ENCODE results near the gene WRAP73. TPM values are rescaled to one million over a fixed set of nuclear protein-coding genes. Genes with fewer than 3 reads are reported as not detected.

The WRAP73 gene
- total RNA-seq, 3 donors from 2014 or later (not counting 1 experiment from before 2014, with no cell fraction given): 27.8 to 35.4 (median 30.1) TPM

GRCh38 chr1:3599816-3600215 is 50.1 kb downstream of the WRAP73 start:
- intact Hi-C loops (cut with micrococcal nuclease): no loop called here
- peak overlapping the region; percentile 76 to 93 for H3K27ac Mint-ChIP-seq
- ATAC-seq: peak; percentile 54 to 81 (median 79)
- no peaks in the 10 kb centered on the region for H3K9me3 Mint-ChIP-seq
- DNase-seq: peak in 1 of 2 donors; percentile 47
- TF ChIP-seq CTCF (IDR thresholded peaks at IDR 0.05): no peak
- peaks cover 28 to 42% of the 10 kb centered on the region in 2 donors for H3K4me1 Mint-ChIP-seq
- no peaks in the 10 kb centered on the region for H3K9me3 ChIP-seq (ENCODE audit: control insufficient read depth, insufficient read depth, low read length)
- H3K4me3 ChIP-seq (ENCODE audit: low read length): no peak overlapping the region
- H3K36me3 ChIP-seq (ENCODE audit: control insufficient read depth, insufficient read depth, low read length): no peaks in the 10 kb centered on the region
- H3K4me1 ChIP-seq (ENCODE audit: control insufficient read depth, insufficient read depth, low read length): peaks cover 41% of the 10 kb centered on the region
- no peaks in the 10 kb centered on the region for H3K27me3 ChIP-seq (ENCODE audit: control insufficient read depth, insufficient read depth, low read length)
- H3K27me3 Mint-ChIP-seq (ENCODE audit: low read depth in 2 of 2): no peaks in the 10 kb centered on the region
- H3K36me3 Mint-ChIP-seq: no peaks in the 10 kb centered on the region
- H3K27ac ChIP-seq (ENCODE audit: low read length): peak overlapping the region; percentile 57
- 42% methylated on average over 15 of the region's 15 CpGs for WGBS (ENCODE audit: insufficient coverage)
- peak overlapping the region; percentile 58 for H3K4me3 Mint-ChIP-seq

- peak in 1 of 2 donors; percentile 40 for DNase-seq
- H3K27ac ChIP-seq (ENCODE audit: low read length): peak overlapping the region; percentile 57
- no peaks in the 10 kb centered on the region for H3K9me3 Mint-ChIP-seq
- TF ChIP-seq CTCF (IDR thresholded peaks at IDR 0.05): no peak
- no peaks in the 10 kb centered on the region for H3K27me3 ChIP-seq (ENCODE audit: control insufficient read depth, insufficient read depth, low read length)
- no peaks in the 10 kb centered on the region for H3K36me3 ChIP-seq (ENCODE audit: control insufficient read depth, insufficient read depth, low read length)
- H3K36me3 Mint-ChIP-seq: no peaks in the 10 kb centered on the region
- H3K9me3 ChIP-seq (ENCODE audit: control insufficient read depth, insufficient read depth, low read length): no peaks in the 10 kb centered on the region
- intact Hi-C loops (cut with micrococcal nuclease): no loop called here
- no peak overlapping the region for H3K4me3 ChIP-seq (ENCODE audit: low read length)
- H3K27ac Mint-ChIP-seq: peak overlapping the region; percentile 76 to 93
- WGBS (ENCODE audit: insufficient coverage): 74% methylated on average over 16 of the region's 16 CpGs
- ATAC-seq: peak; percentile 27 to 57 (median 44)
- peaks cover 41% of the 10 kb centered on the region for H3K4me1 ChIP-seq (ENCODE audit: control insufficient read depth, insufficient read depth, low read length)
- H3K4me1 Mint-ChIP-seq: peaks cover 28 to 42% of the 10 kb centered on the region in 2 donors
- H3K27me3 Mint-ChIP-seq (ENCODE audit: low read depth in 2 of 2): no peaks in the 10 kb centered on the region
- peak overlapping the region; percentile 91 for H3K4me3 Mint-ChIP-seq
Measured at GRCh38 chr1:3599286-3599811, 50.6 kb downstream of the WRAP73 start.

GRCh38 chr1:3598522-3599285 is 51.2 kb downstream of the WRAP73 start:
- H3K9me3 ChIP-seq (ENCODE audit: control insufficient read depth, insufficient read depth, low read length): no peaks in the 10 kb centered on the region
- no peak overlapping the region for H3K4me3 ChIP-seq (ENCODE audit: low read length)
- intact Hi-C loops (cut with micrococcal nuclease): no loop called here
- peaks cover 41% of the 10 kb centered on the region for H3K4me1 ChIP-seq (ENCODE audit: control insufficient read depth, insufficient read depth, low read length)
- Mint-ChIP-seq H3K27me3 (ENCODE audit: low read depth in 2 of 2) (no peaks in the 10 kb centered on the region), H3K4me1 (peaks cover 28 to 46% of the 10 kb centered on the region in 2 donors), H3K9me3 (no peaks in the 10 kb centered on the region), H3K36me3 (no peaks in the 10 kb centered on the region), H3K27ac (peak overlapping the region; percentile 76 to 93), H3K4me3 (peak overlapping the region; percentile 91)
- no peaks in the 10 kb centered on the region for H3K27me3 ChIP-seq (ENCODE audit: control insufficient read depth, insufficient read depth, low read length)
- no peaks in the 10 kb centered on the region for H3K36me3 ChIP-seq (ENCODE audit: control insufficient read depth, insufficient read depth, low read length)
- no peak for TF ChIP-seq CTCF (IDR thresholded peaks at IDR 0.05)
- DNase-seq (no peak), ATAC-seq (no peak)
- H3K27ac ChIP-seq (ENCODE audit: low read length): peak overlapping the region; percentile 57
- WGBS (ENCODE audit: insufficient coverage): 42% methylated on average over 30 of the region's 30 CpGs
